Erythroblast (primary cell): ENCODE results near the gene PRUNE2.

Experiments
- GATA1 ChIP-seq: IDR thresholded peaks from 2 replicates; pipeline ENCODE4 v1.6.1; 2011; ENCODE audit warnings: low read depth, mild to moderate bottlenecking, control low read depth, low read length, moderate library complexity
- POLR2A ChIP-seq: IDR thresholded peaks from 2 replicates; pipeline ENCODE4 v1.6.1; 2011; ENCODE audit warnings: mild to moderate bottlenecking, low read length

- TF ChIP-seq POLR2A (no peak), GATA1 (no peak)
Measured at GRCh38 chr9:76571743-76572146, 334.2 kb downstream of the PRUNE2 start.
